GM23248 (cell line): ENCODE data around the gene LOXHD1.

ENCODE experiments used
- EZH2 ChIP-seq: fragments of 200-600 bp; sonication (generic); IDR thresholded peaks from 2 replicates; pipeline ENCODE4 v1.6.1; 2018; ENCODE audit warnings: antibody characterized with exemption, mild to moderate bottlenecking; ENCODE audit not compliant: insufficient read depth, poor library complexity, severe bottlenecking
- EZH2phosphoT487 ChIP-seq: fragments of 200-600 bp; sonication (generic); IDR thresholded peaks from 2 replicates; pipeline ENCODE4 v1.6.1; 2018; ENCODE audit warnings: antibody characterized with exemption, moderate library complexity, mild to moderate bottlenecking, low read depth; ENCODE audit not compliant: insufficient read depth

- TF ChIP-seq EZH2: no peak
- TF ChIP-seq EZH2phosphoT487: no peak
These were observed 200.3 kb downstream of the LOXHD1 start for GRCh38 chr18:46456691-46457090.
